Measurements from ENCODE around the gene SPATA33.

- TF ChIP-seq BCL3 (IDR thresholded peaks at IDR 0.05; ENCODE audit: borderline replicate concordance, insufficient read depth, low read depth, low read length, poor library complexity, severe bottlenecking) (no peak), NR2C2 (IDR thresholded peaks at IDR 0.05; ENCODE audit: borderline replicate concordance, control insufficient read depth, insufficient read length, low read depth) (no peak), PRDM15 (CRISPR knock-in tag; IDR thresholded peaks at IDR 0.05) (no peak), CTCF (IDR thresholded peaks at IDR 0.05 in 2 of 3, conservative IDR thresholded peaks at IDR 0.05 in 1 of 3; ENCODE audit: control insufficient read depth in 2 of 3, extremely low read depth in 1 of 3, insufficient read depth in 1 of 3, low read depth in 3 of 3, low read length in 3 of 3) (no peak), USF2 (IDR thresholded peaks at IDR 0.05; ENCODE audit: borderline replicate concordance, low read depth, low read length) (no peak), TCF7 (IDR thresholded peaks at IDR 0.05; ENCODE audit: borderline replicate concordance) (no peak), SP1 (IDR thresholded peaks at IDR 0.05; ENCODE audit: low read depth, low read length) (no peak), EZH2 (IDR thresholded peaks at IDR 0.05; ENCODE audit: borderline replicate concordance, control insufficient read depth, low read depth, low read length) (no peak), NRF1 (conservative IDR thresholded peaks at IDR 0.05; ENCODE audit: low read depth, low read length) (no peak), ZBTB40 (IDR thresholded peaks at IDR 0.05; ENCODE audit: borderline replicate concordance) (no peak), CBX3 (IDR thresholded peaks at IDR 0.05; ENCODE audit: borderline replicate concordance, low read depth) (no peak), TAF1 (IDR thresholded peaks at IDR 0.05; ENCODE audit: borderline replicate concordance, low read depth, low read length) (no peak)
Measured at GRCh38 chr16:89691986-89692569, 34.4 kb downstream of the SPATA33 start.

Measured in GM12878 (cell line).